ENCODE measurements around the gene HTR6.
"Not testable (repeated sequence)": the region's sequence is repeated elsewhere in the genome, so short reads cannot be mapped to it uniquely, and the experiment has no call there.

The HTR6 gene

DNA sequence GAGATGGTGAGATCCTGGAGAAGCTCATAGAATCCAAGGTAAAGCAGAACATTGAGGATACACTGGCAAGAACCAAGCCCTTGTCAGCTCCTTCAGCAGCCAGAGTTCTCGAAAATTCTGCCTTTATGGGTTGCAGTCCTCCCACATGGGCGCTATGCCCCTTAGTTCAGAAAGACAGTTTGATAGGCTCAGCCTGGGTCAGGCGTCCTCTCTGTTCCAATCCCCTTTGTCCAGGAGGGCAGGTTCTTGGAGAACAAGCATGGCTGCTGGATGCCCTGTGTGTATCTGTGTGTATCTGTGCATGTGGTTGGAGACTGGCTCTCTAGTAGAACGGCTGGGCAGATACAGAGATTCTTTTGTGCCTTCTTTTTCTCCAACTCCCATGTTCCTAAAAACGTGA, 28.6 kb upstream of the HTR6 start:
- peak overlapping the region; percentile 65 for H3K27ac ChIP-seq
- TF ChIP-seq CTCF (conservative IDR thresholded peaks at IDR 0.05; ENCODE audit: low read depth) = no peak
- DNase-seq (ENCODE audit: low spot score) = no peak
- POLR2A ChIA-PET (ENCODE audit: low non-redundant PET) = no interaction called here
- CTCF ChIA-PET = no interaction called here

DNA sequence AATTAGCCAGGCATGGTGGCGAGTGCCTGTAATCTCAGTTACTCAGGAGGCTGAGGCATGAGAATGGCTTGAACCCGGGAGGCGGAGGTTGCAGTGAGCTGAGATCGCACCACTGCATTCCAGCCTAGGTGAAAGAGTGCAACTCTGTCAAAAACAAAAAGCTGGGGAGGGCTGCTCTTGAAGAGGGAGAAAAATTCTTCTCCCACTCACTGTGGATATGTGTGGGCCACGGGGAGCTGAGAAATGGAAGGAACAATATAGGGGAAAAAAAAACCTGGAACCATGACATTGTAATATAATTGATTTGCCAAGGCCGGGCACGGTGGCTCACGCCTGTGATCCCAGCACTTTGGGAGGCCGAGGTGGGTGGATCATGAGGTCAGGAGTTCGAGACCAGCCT, 27.9 kb upstream of the HTR6 start:
- H3K27ac ChIP-seq; POLR2A ChIA-PET (ENCODE audit: low non-redundant PET); DNase-seq (ENCODE audit: low spot score); CTCF ChIA-PET: not testable (repeated sequence)

DNA sequence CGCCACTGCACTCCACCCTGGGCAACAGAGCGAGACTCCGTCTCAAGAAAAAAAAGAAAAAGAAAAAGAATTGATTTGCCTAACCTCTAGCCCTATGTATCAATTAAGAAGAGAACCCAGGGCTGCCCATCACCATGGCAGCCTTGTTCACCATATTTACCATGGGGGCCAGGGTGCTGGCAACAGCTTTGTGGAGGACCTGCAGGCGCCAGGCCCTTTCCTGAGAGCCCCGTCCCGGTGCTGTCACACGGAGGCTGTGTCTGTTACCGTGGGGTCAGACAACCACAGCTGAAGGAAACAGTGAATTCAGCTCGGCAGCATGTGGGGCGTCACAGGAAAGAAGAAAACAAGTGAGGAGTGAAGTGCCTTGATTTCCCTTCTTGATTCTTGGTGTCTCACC, 27.1 kb upstream of the HTR6 start:
- ChIA-PET POLR2A (ENCODE audit: low non-redundant PET) (no interaction called here), CTCF (interaction anchor here (0.6 kb wide), 1 partner anchor 34 kb away, joined by 3 read pairs; no protein-coding TSS in a partner anchor)
- DNase-seq (ENCODE audit: low spot score) = no peak
- no peak overlapping the region for H3K27ac ChIP-seq
- TF ChIP-seq CTCF (conservative IDR thresholded peaks at IDR 0.05; ENCODE audit: low read depth) = no peak

DNA sequence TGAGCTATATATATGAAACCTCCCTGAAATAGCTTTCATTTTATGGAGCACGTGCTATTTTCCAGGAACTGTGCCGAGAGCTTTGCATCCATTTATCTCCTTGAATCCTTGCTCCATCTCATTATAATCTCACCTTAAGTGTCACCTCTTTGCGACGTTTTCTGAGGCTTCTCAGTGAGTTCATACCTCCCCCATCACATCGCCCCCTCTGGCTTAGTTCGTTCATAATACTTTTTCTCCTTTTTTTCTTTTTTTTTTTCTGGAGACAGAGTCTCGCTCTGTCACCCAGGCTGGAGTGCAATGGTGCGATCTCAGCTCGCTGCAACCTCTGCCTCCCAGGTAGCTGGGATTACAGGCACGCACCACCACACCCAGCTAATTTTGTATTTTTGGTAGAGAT, 25.4 kb upstream of the HTR6 start:
- DNase-seq (ENCODE audit: low spot score); CTCF ChIA-PET; POLR2A ChIA-PET (ENCODE audit: low non-redundant PET): not testable (repeated sequence)
- H3K27ac ChIP-seq = peak overlapping the region; percentile 95

DNA sequence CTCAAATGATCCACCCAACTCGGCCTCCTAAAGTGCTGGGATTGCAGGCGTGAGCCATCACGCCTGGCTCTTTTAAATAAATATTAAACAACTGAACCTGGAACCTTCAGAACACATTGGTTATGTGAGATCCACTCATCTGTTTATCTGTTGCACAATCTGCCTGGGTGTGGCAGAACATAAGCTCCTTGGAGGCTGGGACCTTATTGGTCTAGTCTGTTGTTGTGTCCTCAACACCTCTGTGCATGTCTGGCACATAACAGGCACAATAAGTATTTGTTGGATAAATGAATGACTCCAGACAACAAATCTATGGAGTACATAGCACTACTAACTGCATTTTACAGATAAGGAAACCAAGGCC, 24.7 kb upstream of the HTR6 start:
- DNase-seq (ENCODE audit: low spot score) = peak; percentile 62
- ChIA-PET POLR2A (ENCODE audit: low non-redundant PET) (no interaction called here), CTCF (no interaction called here)
- TF ChIP-seq CTCF (conservative IDR thresholded peaks at IDR 0.05; ENCODE audit: low read depth) = no peak
- peak overlapping the region; percentile 95 for H3K27ac ChIP-seq

DNA sequence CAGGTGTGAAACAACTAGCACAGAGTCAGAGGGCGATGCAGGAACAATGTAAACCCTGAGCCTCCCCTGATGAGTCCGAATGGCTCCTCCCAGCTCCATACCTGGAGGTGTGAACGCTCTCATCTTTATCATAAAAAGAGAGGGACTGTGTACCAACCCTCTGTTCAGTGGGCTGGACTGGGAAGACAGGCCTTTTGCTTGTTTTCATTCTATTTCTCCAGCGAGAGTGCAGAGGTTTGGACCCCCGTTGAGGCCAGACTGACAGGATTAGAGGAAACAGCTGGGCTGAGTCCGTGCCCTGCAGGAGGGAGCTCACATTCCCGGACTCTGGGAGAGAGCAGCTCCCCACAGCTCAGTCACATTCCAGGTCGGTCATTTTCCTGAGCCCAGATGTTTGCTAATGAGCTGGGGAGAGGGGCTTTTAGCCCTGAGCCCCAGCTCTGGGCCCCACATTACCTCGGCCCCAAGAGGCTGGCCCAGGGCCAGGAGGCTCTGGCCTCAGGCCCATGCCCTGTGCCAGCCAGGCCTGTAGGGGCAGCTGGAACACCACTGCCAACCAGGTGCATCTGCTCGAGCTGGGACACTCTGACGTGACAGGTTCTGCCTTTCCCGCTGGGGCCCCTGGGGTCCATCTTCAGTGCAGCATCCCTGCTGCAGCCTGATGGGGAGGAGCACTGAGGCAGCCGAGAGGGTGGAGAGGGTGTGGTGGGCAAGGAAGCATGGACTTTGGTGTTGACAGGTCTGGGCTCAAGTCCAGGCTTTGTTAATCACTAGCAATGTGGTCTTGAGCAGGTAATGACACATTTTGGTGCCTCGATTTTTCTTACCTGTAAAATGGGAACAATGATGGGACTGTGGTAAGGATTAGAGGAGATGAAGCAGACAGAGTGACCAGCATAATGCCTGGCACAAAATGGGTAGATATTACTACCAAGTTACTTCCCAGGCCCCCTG, 24.0 kb upstream of the HTR6 start:
- CTCF ChIA-PET = no interaction called here
- peak; percentile 72 for DNase-seq (ENCODE audit: low spot score)
- H3K27ac ChIP-seq = peak overlapping the region; percentile 95

GRCh38 chr1:19643121-19643520, 21.6 kb upstream of the HTR6 start:
- POLR2A ChIA-PET (ENCODE audit: low non-redundant PET) = no interaction called here
- peak; percentile 84 for DNase-seq (ENCODE audit: low spot score)
- H3K27ac ChIP-seq = peak overlapping the region; percentile 93
- peak; percentile 19; the same call in 1 of the 2 replicates for TF ChIP-seq CTCF (conservative IDR thresholded peaks at IDR 0.05; ENCODE audit: low read depth)
- CTCF ChIA-PET = interaction anchor here (0.6 to 1.5 kb wide), 6 partner anchors 38 to 1041 kb away, joined by 3 to 8 read pairs (median 3); no protein-coding TSS in a partner anchor

More for the DNA sequence above, 24.0 kb upstream of the HTR6 start:
- no peak for TF ChIP-seq CTCF (conservative IDR thresholded peaks at IDR 0.05; ENCODE audit: low read depth)
- POLR2A ChIA-PET (ENCODE audit: low non-redundant PET) = interaction anchor here (0.5 kb wide), 1 partner anchor 10 kb away, joined by 4 read pairs; no protein-coding TSS in a partner anchor
